Spleen (tissue), 7 donors: ENCODE results near the gene PRKCH.
"Not testable (repeated sequence)": the region's sequence is repeated elsewhere in the genome, so short reads cannot be mapped to it uniquely, and the experiment has no call there.

Experiments used
- POLR2A ChIP-seq, 3 donors: fragments of 450-650 bp; IDR thresholded peaks; one replicate each; pipeline ENCODE4 v1.5.1; 2017; ENCODE audit warnings: antibody characterized with exemption in 3 of 3, mild to moderate bottlenecking in 1 of 3
- TF ChIP-seq, protein P1 (sequence below), 11 experiments: fragments of 200-600 bp in 7 of 11; fragments of 450-650 bp in 4 of 11; sonication (generic) in 4 of 11; IDR thresholded peaks in 8 of 11; conservative IDR thresholded peaks in 3 of 11; 1 replicate in 7 of 11; 2 replicates in 4 of 11; pipeline versions ENCODE4 v1.4.0 to v1.8.0; 2016 to 2021; ENCODE audit warnings: antibody characterized with exemption in 11 of 11, inconsistent platforms in 4 of 11, mild to moderate bottlenecking in 1 of 11
- donor health status: DM: no; HTN: no; CAD: no; lungs with moderate emphysema.
- donor health status: DM: no; HTN: no; CAD: no.
- donor health status: DM: no; HTN: no; CAD: no.

DNA sequence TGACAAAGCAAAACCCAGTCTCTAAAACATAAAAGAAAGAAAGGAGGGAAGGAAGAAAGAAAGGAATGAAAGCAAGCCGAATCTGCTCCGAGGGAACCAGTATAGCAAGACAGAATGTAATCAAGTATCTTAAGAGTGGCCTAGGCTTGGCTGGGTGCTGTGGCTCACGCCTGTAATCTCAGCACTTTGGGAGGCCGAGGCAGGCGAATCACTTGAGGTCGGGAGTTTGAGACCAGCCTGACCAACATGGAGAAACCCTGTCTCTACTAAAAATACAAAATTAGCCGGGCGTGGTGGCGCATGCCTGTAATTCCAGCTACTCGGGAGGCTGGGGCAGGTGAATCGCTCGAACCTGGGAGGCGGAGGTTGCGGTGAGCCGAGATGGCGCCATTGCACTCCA lies 1.2 kb upstream of the PRKCH start:
- TF ChIP-seq, protein P1, sequence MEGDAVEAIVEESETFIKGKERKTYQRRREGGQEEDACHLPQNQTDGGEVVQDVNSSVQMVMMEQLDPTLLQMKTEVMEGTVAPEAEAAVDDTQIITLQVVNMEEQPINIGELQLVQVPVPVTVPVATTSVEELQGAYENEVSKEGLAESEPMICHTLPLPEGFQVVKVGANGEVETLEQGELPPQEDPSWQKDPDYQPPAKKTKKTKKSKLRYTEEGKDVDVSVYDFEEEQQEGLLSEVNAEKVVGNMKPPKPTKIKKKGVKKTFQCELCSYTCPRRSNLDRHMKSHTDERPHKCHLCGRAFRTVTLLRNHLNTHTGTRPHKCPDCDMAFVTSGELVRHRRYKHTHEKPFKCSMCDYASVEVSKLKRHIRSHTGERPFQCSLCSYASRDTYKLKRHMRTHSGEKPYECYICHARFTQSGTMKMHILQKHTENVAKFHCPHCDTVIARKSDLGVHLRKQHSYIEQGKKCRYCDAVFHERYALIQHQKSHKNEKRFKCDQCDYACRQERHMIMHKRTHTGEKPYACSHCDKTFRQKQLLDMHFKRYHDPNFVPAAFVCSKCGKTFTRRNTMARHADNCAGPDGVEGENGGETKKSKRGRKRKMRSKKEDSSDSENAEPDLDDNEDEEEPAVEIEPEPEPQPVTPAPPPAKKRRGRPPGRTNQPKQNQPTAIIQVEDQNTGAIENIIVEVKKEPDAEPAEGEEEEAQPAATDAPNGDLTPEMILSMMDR (IDR thresholded peaks at IDR 0.05 in 8 of 11, conservative IDR thresholded peaks at IDR 0.05 in 3 of 11) = not testable (repeated sequence)
- TF ChIP-seq POLR2A (IDR thresholded peaks at IDR 0.05) = not testable (repeated sequence)
